ENCODE results near the gene PTDSS2. TPM values are rescaled to one million over a fixed set of nuclear protein-coding genes. Genes with fewer than 3 reads are reported as not detected.

The PTDSS2 gene
- total RNA-seq, 1 donor from 2014 or later: 110 TPM

GRCh38 chr11:446891-447290, 3.2 kb upstream of the PTDSS2 start:
- peak; percentile 60 for DNase-seq (ENCODE audit: low read depth)

- DNase-seq (ENCODE audit: low read depth): peak; percentile 92
Observed at GRCh38 chr11:447923-448731, 2.0 kb upstream of the PTDSS2 start.

GRCh38 chr11:450809-451451, 851 bp downstream of the PTDSS2 start:
- DNase-seq (ENCODE audit: low read depth): peak; percentile 76

- DNase-seq (ENCODE audit: low read depth): no peak
Observed at GRCh38 chr11:451738-452137, 1.7 kb downstream of the PTDSS2 start.

GRCh38 chr11:452203-452744, 2.2 kb downstream of the PTDSS2 start:
- DNase-seq (ENCODE audit: low read depth): no peak

GRCh38 chr11:452916-453527, 2.9 kb downstream of the PTDSS2 start:
- DNase-seq (ENCODE audit: low read depth): no peak

GRCh38 chr11:453564-453963, 3.5 kb downstream of the PTDSS2 start:
- DNase-seq (ENCODE audit: low read depth): no peak

GRCh38 chr11:454043-454442, 4.0 kb downstream of the PTDSS2 start:
- DNase-seq (ENCODE audit: low read depth): no peak

GRCh38 chr11:454801-455565, 4.9 kb downstream of the PTDSS2 start:
- DNase-seq (ENCODE audit: low read depth): no peak

- DNase-seq (ENCODE audit: low read depth): peak; percentile 55
Observed at GRCh38 chr11:455566-456147, 5.6 kb downstream of the PTDSS2 start.

GRCh38 chr11:456533-456932, 6.5 kb downstream of the PTDSS2 start:
- no peak for DNase-seq (ENCODE audit: low read depth)

- no peak for DNase-seq (ENCODE audit: low read depth)
Observed at GRCh38 chr11:457111-457760, 7.2 kb downstream of the PTDSS2 start.

GRCh38 chr11:459511-460220, 9.6 kb downstream of the PTDSS2 start:
- no peak for DNase-seq (ENCODE audit: low read depth)

GRCh38 chr11:460331-461199, 10.5 kb downstream of the PTDSS2 start:
- DNase-seq (ENCODE audit: low read depth): peak; percentile 36

GRCh38 chr11:461626-462025, 11.5 kb downstream of the PTDSS2 start:
- no peak for DNase-seq (ENCODE audit: low read depth)

GRCh38 chr11:462107-462890, 12.2 kb downstream of the PTDSS2 start:
- no peak for DNase-seq (ENCODE audit: low read depth)

GRCh38 chr11:464316-464715, 14.2 kb downstream of the PTDSS2 start:
- DNase-seq (ENCODE audit: low read depth): no peak
